GM10266 (cell line): ENCODE data around the gene GCAT.

Experiments used
- DNase-seq: peaks from one replicate; pipeline ENCODE4 v3.0.0; 2012; ENCODE audit errors: extremely low spot score
- TF ChIP-seq, protein P1 (sequence below): IDR thresholded peaks from 2 replicates; pipeline ENCODE4 v1.5.1; 2012; ENCODE audit warnings: mild to moderate bottlenecking, low read depth; ENCODE audit not compliant: control insufficient read depth, insufficient read depth; ENCODE audit errors: missing control alignments

The GCAT gene

DNA sequence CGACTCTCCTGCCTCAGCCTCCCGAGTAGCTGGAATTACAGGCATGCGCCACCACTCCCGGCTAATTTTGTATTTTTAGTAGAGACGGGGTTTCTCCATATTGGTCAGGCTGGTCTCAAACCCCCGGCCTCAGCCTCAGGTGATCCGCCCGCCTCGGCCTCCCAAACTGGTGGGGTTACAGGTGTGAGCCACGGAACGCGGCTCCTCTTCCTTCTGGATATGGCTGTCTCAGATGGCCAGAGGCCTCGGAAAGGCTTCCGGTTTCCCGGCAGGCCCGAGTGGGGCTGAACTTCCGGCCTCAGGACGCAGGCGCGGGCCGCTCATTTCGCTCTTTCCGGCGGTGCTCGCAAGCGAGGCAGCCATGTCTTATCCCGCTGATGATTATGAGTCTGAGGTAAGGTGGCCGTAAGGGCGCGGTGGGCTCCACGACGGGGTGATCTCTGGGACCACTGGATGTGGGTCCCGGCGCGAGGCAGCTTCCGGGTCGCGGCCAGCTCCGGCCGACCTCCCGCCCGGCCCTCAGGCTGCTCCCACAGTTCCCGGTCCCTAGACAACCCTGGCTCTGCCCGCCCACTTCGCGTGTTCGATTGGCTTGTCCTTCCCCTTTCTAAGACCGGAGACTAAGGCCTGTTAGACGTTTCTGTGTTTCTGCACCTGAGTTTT, 41.5 kb downstream of the GCAT start, which contains the start of gene EIF3L:
Gene EIF3L, plus strand, starts transcription at position 331 of the 663 bp plus-strand sequence. Its CDS starts 31 bp downstream, at position 362.
- DNase-seq = peak; percentile 91
- TF ChIP-seq, protein P1, sequence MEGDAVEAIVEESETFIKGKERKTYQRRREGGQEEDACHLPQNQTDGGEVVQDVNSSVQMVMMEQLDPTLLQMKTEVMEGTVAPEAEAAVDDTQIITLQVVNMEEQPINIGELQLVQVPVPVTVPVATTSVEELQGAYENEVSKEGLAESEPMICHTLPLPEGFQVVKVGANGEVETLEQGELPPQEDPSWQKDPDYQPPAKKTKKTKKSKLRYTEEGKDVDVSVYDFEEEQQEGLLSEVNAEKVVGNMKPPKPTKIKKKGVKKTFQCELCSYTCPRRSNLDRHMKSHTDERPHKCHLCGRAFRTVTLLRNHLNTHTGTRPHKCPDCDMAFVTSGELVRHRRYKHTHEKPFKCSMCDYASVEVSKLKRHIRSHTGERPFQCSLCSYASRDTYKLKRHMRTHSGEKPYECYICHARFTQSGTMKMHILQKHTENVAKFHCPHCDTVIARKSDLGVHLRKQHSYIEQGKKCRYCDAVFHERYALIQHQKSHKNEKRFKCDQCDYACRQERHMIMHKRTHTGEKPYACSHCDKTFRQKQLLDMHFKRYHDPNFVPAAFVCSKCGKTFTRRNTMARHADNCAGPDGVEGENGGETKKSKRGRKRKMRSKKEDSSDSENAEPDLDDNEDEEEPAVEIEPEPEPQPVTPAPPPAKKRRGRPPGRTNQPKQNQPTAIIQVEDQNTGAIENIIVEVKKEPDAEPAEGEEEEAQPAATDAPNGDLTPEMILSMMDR = no peak

DNA sequence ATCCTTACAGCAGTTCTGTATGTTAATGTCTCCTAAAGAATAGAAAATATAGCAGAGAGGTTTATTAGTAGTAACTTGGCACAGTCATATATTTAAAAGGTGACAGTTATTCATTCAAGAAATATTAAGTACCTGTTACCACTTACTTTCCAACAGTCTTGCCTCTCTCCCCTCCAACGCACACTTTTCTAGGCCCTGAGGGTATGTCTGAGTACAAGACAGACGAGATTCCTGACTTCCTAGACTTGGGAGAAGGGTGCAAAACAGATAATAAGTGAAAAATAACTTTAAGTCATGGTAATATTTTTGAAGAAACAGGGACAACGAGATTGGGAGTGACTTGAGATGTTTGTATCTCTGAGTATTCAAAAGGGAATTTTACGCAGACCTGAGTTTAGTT, 43.1 kb downstream of the GCAT start:
- no peak for DNase-seq
- TF ChIP-seq, protein P1 = no peak

DNA sequence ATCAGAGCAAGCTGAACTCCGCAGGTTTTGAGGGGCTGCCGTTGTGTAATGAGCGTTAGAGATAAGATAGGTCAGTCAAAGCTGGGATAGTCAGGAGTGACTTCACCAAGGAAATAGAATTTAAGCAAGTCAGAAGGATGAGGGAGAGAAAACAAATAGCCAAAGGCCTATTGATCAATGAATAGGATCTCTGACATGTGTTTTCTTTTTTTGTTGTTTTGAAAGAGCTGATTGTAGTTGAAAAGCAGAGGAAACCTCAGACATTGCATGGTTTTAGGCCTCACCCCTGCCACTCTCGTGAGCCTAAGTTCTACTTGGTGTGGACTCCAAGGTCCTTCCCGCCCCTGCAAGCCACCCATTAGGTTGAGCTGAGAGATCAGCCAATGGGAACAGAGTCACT, 44.7 kb downstream of the GCAT start:
- TF ChIP-seq, protein P1 = no peak
- no peak for DNase-seq

DNA sequence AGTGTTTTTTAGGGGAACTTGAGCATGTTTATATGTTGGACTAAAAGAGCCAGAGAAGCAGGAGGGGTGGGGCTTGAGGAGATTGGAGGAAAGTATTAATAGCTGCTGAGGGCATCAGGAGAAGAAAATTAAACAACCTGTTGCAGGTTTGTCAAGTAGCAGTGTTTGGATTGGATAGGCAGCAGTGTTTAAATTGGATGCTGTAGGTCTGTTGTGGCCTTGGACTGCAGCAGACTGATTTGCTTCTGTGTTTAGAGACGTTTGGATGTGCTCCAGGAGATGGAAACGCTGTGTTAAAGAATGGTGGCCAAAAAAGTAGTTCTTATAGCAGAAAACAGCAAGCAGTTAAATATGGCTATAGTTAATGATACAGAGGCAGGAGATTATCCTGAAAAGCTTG, 47.2 kb downstream of the GCAT start:
- no peak for DNase-seq
- TF ChIP-seq, protein P1 = no peak

DNA sequence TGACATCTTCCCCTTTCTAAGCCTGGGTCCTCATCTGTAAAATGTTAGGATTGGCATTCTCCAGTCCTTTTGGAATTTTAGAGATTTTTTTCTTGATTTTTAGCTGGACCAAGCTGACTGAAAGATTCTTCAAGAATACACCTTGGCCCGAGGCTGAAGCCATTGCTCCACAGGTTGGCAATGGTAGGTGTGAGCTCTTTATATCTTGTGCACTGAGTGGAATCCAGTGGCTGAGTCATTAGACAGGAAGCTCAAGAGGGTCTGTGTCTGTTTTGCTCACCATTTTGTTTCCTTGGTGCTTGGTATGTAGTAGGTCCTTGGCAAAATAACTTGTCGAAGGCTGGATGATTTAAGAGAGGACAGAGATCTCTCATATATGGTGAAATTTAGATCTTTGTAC, 47.7 kb downstream of the GCAT start:
- TF ChIP-seq, protein P1 = no peak
- no peak for DNase-seq

DNA sequence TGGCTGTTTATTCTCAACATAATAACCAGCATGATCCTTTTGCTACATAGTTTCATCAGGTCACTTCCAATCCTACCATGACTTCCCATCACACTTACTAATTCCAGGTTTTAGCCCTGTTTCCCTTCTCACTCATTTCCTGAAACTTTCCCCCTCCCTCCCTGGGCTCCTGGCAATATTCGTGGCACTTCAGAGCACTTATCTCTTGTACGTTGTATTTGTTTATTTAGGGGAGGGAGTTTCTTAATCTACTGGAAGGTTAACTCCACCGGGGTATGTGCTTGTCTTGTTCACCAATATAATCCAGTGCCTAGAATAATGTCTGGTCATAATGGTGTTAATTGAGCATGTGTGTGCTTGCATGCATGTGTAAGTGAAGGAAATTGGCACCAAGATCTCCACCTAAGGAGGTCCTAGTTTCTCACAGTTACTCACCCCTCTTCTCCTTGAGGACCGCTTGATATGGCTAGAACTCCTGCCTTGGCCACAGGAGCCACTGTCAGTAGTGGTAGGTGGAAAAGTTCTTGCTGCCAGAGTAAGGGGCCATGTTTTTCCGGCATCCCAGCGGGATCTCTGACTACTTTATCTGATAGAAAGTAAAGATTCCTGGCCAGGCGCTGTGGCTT, 53.2 kb downstream of the GCAT start:
- TF ChIP-seq, protein P1 = no peak
- DNase-seq = no peak
